NCI-H2227 treated with DMSO at 0.1 percent for 48 hours (cell line): Measurements from ENCODE around the gene NATD1.

Experiments
- DNase-seq: peaks from one replicate; lab custom pipeline; 2025; lab: John Stamatoyannopoulos, UW

NATD1 gene, protein sequence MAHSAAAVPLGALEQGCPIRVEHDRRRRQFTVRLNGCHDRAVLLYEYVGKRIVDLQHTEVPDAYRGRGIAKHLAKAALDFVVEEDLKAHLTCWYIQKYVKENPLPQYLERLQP

DNA sequence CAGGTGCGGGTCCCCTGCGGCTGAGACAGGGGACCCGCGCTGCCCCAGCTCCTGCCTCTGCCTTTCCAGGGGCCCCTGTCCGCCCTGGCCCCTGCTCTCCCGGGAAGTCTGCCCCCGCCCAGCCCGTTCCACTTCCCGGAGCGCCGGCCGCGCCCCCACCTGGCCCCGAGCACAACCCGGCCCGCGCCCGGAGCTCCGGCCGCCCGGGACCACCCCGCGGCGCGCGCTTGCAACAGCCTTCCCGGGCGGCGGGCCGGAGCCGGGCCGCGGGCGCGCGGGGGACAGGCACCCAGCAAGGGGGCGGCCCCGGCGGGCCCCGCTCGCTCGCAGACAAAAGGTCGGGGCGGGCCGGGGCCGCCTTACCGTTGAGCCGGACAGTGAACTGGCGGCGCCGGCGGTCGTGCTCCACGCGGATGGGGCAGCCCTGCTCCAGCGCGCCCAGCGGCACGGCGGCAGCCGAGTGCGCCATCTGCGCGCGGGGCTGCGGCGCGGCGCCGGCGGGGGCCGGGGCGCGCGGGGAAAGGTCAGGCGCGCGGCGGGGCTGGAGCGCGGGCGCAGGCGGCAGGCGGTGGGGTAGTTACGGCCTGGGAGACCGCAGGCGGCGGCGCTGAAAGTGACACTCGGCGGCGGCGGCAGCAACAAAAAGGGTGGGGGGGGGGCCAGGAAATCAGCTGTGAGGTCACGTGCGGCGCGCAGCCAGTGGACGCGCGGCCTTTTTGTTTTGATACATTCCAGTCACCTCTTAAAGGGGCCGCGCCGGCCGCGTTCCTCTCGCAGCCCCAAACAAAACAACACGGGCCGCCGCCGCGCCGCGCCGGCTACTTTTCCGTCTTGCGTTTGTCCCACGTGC, at the start of gene NATD1:
Gene NATD1 (minus strand): TSS at position 615 of the 850 bp plus-strand sequence. CDS start 146 bp downstream, at position 469.
- DNase-seq, result peak; percentile 58

- DNase-seq, result no peak
Observed at GRCh38 chr17:21301593-21302550, 48.7 kb upstream of the NATD1 start.

GRCh38 chr17:21300601-21301571, 47.7 kb upstream of the NATD1 start:
- no peak for DNase-seq

DNA sequence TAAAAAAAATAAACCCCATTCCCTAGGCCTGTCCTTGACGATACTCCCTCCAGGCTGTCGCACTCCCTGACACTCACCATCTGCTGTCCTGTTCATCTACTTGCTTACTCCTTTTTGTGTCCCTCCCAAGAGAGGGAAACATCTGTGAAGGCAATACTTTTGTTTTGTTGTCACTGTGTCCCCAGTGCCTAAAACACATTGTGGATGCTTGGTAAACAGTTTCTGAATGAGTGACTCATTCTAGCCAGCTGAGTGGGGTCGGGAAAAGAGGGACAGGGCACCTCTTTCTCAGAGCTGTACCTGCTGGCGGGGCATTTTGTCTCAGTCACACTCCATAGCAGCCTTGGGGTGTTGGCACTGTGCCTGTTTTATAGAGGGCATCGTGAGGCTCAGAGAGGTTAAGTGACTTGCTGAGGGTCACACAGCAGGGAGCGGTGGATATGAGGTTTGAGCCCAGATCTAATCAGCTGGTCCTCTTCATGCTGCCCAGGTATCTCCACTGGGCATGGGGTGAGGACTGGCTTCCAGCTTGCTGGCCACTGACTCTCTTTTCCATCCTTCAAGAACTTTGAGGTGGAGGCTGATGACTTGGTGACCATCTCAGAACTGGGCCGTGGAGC, 46.9 kb upstream of the NATD1 start:
- DNase-seq, result no peak

GRCh38 chr17:21298983-21299519, 45.8 kb upstream of the NATD1 start:
- no peak for DNase-seq

GRCh38 chr17:21298056-21298982, 45.1 kb upstream of the NATD1 start:
- DNase-seq, result no peak

- no peak for DNase-seq
Observed at GRCh38 chr17:21297597-21297996, 44.4 kb upstream of the NATD1 start.

- no peak for DNase-seq
Observed at GRCh38 chr17:21297026-21297520, 43.9 kb upstream of the NATD1 start.

DNA sequence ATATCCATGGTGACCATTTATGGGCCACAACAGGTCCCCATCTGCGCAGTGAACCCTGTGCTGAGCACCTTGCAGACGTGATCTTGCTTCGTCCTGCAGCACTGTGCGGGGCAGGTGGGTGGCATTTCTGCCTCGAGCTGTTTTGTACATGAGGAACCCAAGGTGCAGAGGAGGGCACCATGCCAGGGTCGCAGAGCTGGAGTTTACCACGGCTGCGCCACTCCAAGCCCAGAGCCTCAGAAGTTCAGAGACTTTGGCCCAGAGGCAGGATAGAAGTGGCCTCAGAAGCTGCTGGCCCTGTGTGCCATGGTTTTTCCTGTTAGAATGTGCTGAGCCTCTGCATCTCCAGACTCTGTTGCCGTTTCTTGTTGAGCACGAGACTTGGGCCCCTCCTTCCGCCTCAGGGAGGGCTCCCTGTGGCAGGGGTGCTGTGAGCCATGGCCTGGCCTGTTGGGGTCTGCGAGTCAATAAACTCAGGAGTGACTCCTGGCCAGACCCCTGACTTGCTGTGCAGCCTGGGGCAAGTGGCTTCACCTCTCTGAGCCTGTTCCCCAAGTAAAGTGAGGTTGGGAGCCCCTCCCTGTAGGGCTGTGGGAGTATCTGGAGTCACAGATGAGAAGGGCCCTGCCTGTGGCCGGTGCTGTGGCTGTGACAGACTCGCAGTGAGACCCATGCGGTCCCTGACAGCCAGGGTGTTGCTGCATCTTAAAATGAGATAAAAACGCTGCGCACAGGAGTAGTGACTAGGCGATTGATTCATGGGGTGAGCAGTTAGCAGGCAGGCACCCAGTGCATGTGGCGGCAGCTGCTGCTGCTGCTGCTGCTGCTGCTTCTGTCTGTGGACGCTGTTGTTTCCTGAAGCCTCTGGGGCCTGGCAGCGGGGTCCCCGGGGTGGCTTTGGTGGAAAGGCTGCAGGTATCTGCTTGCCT, 43.2 kb upstream of the NATD1 start:
- no peak for DNase-seq

DNA sequence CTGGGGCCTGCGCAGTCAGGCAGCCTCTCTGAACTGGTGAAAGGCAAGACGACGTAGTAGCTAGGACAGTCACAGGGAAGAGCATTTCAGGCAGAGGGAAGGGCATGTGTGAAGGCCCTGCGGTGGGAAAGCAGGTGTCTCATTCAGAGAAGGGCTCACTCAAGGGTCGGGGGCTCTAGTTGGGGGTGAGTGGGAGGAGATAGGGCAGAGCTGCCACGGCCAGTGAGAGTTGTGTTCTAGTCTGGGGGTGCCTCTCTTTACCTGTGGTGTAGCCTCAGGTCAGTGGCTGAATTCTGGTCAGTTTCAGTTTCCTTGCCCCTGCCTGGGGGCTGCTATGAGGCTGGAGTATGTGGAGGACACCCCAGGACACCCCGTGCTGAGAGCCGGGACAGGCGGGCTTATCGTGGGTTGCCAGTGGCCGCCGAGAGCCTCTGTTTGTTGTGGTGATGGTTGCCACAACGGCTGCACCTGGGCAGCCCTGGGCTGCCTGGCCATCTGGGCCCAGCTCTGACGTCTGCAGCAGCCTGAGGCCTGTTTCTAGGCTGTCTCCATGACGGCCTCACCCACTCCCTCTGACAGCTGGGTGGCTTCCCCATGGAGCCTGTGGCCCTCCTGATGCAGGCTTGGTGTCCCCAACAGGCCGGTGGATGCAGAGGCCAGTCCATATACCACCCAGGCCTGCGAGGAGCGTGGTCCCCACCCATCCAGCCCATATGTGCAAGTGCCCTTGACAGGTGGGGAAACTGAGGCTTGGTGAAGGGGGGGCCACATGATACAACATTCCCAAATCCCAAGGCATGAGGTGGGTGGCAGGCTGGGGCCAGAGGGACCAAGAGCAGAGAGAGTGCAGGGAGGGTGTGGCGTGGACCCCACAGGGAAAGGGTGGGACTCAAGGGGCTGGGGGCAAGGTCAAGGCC, 42.1 kb upstream of the NATD1 start:
- DNase-seq, result no peak

DNA sequence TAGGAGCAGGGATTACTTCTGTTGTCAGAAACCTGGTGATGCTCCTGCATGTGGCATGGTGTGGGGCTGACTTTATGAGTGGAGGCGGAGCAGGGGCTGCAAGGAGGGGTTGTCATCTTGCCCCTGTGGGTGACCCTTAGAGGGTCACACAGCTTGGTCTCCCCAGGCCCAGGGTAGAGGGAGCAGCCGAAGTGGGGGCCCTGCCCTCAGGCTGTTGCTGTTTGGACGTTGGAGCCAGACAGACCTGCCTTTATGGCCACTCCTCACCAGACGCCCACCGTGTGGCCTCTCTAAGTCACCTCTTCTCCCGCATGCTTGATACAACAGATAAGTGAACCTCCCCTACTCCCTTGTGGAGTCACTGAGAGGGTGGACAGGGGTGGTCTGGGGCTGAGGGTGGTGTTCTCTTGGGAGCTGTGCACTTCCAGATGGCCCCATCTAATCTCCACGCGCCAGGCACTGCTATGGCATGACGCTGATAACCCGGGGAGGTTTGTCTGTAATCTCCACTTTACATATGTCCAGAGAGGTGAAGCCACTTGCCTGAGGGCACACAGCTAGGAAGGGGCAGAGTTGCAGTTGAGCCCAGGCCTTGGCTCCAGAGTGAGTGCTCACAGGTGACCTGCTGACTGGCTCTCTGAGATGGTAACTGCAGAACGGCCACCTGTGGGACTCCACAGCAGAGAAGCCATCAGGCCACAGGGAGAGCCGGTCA, 41.3 kb upstream of the NATD1 start:
- no peak for DNase-seq

GRCh38 chr17:21293831-21294210, 40.6 kb upstream of the NATD1 start:
- no peak for DNase-seq

DNA sequence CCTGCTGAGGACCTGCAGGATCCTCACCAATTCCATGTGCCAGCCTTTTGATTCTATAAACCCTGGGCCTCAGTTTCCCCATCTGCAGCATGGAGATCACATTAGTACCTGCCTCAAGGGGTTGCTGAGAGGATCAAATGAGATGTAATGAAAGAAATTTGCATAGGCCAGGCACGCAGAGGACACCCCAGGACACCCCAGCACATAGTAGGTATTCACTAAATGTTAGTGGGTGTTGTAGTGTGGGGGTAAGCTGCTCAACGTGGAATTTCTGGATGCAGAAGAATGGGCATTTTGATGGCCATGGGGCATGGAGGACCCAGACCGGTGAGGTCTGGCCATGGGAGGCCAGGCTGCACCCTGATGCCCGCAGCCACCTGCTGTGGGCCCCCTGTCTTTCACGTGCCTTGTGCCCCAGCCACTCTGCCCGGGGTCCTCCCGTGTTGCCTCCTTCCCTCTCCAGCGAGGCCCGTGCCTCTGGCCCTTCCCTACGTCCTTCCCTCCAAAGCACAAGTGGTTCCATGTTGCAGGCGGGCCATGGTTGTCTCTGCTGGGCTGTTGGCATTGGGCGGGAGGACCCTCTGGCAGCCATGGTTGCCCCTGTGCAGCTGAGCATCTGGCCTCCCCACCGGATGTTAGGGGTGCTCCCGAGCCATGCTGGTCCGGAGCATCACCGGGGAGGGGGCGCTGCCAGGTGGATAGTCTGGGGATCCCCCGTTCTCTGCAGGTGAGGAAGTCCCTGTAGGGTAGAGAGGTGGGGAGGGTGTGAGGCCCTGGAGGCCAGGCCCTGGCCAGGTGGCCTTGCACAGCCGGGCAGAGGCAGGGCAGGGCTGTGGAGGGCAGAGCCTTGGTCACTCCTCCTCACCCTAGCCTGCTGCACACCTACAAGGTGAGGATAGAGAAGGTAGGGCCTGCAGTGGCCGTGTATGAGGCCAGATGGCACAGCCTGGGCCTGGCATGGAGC, 39.9 kb upstream of the NATD1 start:
- no peak for DNase-seq

DNA sequence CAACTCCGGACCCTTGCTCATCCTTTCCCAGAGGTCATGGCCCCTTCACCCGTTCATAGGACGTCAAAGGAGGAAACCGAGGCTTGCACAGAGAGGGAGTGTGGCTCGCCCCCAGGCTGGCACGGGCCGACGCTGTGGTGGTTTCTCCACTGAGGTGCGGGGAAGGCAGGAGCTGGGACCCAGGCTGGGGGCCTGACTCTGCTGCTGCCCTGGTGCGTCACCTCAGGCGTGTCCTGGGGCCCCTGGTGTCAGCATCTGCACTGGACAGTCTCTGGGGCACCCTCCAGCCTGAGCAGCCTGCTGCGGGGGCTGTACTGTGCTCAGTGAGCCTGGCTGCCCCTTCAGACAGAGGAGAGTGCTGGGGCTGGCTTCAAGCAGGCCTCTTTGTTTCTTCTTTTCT, 38.7 kb upstream of the NATD1 start:
- DNase-seq, result no peak

DNA sequence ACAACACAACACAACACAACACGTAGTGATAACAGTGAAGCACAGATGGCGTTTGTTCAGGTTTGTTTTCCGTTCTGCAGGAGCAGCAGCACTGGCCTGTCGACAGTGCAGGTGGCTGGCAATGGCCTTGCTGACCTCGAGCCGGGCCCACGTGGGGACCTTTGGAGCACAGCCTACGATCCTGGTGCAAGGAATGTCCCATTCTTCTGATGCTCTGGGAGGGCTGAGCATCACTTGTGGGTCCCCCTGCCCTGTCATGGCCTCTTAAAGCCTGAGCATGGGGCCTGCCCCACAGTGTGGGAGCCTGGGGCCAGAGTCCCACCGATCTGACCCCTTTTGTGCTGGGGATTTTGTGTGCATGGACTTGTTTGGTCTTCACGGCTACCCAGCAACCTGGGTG, 38.1 kb upstream of the NATD1 start:
- no peak for DNase-seq
